ENCODE measurements around the gene IFNA13.
"Not testable (repeated sequence)": the region's sequence is repeated elsewhere in the genome, so short reads cannot be mapped to it uniquely, and the experiment has no call there.

IFNA13 gene
- 0 reads per million in 4 donors for total RNA-seq

DNA sequence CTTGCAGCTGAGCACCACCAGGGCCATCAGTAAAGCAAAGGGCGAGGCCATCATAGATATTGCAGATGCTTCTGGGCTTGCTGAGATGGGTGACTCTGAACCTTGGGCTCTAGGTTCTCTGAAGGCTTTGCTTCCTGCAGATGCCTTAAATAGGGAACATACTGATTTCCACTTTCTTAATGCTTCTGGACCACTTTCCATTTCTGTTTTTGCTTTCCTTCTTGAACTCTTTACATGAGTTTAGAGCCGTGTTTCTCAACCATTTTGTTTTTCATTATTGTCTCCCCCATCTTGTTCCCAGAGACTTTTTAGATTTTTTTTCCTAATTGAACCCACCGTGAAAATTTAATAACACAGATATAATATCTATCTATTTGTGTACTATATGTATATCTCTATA, at the start of gene IFNA13:
TSS of gene IFNA13 (minus strand) at position 101 of the 400 bp plus-strand sequence. CDS start at position 54, 47 bp downstream.
- no peak for DNase-seq

DNA sequence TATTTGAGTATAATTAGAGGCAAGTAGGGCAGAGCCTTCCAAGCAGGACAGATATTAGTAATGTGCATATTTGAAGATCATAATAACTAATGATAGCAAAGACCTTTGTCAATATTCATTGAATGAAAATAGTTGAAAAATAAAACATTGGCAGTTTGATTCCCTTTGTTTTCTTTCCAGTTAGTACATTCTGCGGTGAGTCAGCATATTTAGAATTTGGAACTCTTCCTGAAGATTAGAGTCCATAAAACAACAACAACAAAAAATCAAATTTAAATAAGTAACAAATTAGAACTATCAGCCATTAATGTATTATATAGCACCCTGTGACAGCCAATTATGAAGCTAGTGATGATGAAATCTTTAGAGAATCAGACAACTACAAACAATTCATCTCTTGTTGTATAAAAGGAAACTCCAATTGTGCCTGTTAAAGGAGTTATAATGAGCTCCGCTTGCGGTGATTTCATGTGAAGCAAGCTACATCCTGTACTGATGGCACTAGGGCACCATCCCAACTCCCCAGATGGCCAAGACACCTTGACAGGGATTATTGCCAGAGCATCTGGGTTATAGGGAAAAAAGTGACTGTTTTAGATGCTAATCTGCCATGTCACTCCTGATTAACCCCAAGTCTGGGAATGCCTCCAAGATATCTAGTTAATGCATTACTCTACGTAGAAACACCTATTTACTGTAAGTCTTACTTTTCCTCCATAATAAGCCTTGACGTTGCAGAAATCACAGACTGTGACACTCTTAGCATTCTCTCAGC, 47.8 kb upstream of the IFNA13 start:
- DNase-seq, result no peak

DNA sequence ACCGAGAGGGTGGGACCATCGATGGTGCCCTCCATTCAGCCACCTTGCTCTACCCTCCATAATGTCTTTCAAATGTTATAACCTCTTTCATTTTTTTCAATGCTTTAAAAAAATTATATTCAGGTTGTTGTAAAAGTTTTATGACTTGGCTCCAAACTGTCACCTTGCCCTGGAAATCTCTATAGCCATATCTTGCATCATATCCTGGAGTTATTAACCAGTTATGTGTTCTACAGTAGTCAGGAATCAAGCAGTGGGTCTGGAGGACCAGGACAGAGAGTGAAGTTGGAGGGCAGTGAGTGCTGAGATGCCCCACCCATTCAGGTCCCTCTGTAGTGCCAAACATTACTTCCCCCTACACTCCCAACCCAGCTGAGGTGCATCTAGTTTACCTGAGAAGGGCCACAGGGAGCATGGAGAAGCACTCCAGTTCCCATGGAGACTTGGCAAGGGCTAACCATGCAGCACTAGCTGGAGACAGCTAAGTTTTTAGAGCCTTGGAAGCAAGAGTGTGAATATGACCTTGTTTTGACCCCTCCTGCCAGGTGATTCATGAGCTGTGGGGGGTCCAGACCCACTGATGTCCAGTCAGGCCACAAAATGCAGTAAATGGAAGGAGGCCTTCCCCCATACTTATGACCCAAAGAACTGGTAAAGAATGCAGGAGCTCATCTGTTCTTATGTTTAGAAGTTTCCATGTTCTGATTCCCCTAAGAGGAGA, 46.5 kb upstream of the IFNA13 start:
- DNase-seq, result no peak

DNA sequence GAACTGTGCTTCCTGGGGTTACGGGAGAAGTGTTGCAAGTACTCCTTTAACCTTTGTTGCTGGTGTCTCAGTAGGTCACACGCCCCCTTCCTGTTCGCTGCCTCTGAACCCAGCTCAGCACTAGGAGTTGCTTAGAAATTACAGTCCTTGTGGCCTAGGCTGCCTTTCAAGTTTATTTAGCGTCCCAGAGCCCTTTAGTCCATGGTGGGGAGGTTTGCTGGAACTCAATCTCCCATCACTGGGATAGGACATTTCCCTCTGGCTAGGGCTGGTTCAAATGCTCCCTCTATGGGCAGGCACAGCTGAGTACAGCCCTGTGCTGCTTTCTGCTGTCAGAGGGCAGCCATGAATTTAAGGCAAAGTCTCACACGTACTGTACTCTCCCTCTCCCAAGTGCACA, 45.8 kb upstream of the IFNA13 start:
- no peak for DNase-seq

DNA sequence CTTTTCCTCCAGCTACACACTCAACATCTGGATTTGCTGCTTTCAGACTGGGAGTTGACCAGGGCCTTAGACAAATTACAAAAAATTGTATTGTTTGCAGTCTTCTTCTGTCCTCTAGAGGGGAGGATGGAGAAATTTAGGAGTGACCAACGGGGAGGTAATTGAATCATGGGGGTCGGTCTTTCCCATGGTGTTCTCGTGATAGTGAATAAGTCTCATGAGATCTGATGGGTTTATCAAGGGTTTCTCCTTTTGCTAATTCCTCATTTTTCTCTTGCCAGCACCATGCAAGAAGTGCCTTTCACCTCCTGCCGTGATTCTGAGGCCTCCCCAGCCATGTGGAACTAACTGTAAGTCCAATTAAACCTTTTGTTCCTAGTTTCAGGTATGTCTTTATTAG, 45.3 kb upstream of the IFNA13 start:
- no peak for DNase-seq

DNA sequence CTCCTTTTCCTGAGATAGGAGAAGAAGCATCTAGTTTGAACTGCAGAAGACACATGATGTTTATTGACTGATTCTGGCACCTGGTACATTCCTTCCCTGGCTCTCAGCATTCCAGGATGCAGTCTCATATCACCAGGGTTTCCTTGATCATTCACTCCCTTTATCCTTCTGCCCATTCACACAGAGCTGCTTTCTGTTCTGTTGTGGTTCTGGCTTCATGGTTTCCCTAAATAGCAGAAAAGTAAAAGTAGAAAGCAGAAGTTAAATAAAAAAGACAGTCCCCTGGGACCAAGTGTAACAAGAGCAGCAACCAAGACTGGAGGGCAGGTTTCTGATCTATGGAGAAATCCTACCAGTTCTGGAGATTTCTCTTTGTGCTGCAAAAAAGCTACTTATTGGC, 44.2 kb upstream of the IFNA13 start:
- no peak for DNase-seq

DNA sequence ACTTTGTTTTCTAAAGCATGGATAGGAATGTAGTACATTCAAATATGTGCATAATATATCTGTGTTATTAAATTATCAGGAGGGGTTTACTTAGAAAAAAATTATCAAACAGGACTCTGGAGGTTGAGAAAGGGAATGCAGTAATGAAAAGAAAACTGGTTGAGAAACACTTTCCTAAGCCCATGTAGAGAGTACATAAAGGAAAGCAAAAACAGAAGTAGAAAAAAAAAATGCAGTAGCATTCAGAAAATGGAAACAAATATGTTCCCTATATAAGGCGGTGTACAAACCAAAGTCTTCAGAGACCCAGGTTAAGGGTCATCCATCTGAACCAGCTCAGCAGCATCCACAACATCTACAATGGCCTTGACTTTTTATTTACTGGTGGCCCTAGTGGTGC, 41.0 kb upstream of the IFNA13 start, which contains the start of gene IFNA8:
TSS of gene IFNA8 (plus strand) at position 301 of the 400 bp plus-strand sequence. CDS start at position 361, 60 bp downstream.
- no peak for DNase-seq

DNA sequence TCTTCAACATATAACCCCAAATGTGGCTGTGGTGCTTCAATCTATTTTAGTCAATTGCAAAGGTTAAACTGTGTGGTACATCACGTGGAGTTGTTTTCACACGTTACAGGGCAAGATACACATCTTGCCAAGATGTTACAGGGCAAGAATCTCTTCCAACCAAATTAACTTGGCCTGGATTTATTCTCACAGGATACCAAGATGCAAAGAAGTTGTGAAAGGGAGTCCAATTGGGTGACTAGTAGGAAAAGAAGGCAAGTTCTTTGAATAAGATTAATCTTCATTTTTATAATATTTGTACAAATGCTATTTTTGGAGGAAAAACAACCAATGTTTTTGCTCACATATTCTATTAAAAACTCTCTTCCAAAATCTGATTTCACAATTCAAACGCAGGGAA, 36.3 kb upstream of the IFNA13 start:
- no peak for DNase-seq

DNA sequence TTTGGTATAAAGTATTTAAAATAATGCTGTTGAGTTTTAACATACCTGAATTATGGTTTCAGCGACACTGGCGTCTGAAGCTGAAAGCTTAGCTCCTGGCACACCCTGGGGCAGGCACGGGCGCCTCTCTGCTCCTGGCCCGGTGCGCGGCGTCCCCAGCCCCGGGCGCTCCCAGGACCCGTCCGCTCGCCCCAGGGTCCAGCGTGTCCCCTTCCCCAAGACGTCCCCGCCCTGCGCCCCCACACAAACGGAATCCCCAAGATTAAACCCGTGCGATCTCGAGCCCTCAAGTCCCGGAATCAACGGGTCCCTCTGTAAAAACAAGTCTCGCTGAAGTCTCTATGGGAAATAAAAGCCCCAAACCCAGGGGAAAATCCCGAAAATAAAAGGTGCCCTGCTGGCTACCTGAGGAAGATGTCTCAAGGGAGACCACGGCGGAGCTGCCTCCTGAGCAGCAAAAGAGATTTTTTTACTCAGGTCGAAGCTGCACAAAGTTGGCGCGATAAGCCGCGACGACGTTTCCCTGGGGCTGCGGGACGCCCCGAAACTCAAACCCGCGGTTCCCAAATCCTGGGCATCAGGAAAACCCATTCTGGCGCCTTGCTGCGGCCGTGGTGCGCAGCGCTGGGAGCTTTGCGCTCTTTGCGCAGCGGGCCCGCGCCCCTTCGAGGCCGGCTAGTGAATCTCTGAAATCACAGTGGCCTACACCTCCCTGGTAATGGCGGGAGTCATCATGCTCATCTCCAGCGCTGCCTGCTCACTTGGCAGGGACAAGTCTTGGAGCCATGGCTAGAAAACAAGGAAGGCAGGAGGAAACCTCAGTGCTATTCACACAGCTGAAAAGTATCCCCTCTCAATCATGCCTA, 34.8 kb upstream of the IFNA13 start:
- no peak for DNase-seq

DNA sequence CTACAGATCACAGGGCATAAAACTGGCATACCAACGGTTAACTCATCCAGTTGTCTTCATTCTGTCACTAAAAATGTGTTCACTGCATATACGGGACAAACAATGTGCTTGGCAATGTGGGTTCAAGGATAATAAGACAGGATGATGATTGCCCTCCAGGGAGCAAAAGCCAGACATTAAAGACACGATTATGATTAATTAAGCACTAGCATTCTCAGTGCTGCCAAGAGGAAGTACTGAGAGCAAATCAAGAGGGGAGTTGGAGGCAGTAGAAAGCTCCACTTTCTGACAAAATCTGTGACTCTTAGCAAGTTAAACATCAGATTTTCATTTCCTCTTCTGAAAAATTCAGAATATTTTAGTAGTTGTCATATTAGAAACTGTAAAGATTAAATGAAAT, 32.1 kb upstream of the IFNA13 start:
- no peak for DNase-seq

DNA sequence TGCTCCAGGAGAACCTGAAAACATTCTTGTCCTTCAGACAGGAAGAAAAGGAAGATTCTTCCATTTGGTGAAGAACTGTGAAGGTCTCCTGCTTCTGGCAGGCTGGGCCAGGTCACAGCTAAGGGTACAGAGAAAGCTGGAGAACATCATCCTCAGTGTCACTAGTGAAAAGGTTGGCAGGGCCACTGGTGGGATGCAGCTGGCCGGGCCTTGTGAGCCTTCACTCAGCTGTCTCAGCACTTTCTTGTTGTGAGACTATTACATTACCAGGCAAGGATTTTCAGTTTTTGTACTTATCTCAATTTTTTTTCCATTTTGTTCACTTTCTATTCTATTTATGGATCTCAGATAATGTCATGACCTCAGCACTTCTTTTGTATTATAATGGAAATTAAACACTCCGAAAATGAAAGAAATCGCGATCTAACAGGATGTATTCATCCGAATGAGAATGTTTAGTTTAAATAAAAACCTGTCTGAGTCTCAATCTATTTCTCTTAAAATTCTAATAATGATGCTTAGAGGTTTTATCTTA, 31.2 kb upstream of the IFNA13 start:
- DNase-seq, result no peak

DNA sequence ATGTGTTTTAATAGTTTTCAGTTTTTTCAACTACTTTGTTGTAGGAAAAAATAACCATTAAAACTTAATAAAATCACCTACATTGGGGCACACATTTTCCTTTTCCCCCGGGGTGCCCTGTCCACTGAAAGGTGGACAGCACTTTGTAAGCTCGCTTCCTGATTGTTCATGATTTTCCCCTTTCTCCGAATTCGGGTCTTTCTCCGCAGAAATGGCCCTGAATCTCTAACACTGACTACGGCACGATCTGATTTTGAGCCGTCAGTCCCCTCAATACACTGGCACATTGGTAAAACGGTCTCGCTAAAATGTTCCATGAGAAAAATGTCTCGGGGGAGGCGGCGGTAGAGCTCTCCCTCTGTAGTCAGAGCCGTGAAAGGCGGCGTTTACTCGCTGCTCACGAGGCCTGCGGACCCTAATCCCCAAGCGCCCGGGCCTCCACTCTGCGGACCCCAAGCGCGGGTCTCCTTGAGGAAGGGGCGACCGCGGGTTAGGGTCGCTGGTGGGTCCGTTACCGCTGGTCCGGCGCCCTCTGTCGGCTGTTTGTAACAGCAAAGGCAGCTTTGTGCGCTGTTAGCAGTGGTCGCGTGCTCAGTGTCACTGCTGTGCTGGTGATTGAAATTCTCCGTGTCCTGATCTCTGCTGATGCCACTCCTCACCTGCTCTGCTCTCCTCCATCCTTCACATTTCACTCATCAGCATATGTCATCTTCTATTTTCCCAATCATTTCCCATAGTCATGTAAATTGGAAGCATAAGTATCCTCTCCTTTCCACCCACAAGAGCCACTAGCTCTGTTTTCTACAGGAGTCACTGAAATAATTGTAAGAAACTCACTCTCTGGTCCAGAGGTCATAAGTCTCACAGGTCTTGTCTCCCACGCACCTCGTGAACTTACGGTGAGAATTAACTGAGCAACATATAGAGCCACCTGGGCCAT, 28.2 kb upstream of the IFNA13 start:
- DNase-seq, result peak; percentile 20 to 47 (median 37)

DNA sequence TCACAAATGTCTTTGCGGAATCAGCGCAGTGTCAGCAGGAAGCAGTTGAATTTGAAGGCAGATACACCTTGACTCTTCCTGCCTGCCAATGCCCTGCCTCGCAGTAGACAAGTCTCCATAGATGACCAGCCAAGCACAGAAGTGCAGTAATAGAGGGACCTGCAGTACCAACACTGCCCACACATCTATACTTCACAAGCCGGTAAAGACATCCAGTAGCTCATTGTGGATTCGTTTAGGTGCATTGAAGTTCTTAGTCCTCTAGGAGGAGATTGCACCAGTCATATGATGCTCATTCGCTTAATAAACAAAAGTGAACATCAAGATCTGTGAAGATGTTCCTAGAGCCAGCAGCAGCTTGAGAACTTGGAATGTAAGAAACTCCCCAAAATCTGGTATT, 24.4 kb upstream of the IFNA13 start:
- no peak for DNase-seq

DNA sequence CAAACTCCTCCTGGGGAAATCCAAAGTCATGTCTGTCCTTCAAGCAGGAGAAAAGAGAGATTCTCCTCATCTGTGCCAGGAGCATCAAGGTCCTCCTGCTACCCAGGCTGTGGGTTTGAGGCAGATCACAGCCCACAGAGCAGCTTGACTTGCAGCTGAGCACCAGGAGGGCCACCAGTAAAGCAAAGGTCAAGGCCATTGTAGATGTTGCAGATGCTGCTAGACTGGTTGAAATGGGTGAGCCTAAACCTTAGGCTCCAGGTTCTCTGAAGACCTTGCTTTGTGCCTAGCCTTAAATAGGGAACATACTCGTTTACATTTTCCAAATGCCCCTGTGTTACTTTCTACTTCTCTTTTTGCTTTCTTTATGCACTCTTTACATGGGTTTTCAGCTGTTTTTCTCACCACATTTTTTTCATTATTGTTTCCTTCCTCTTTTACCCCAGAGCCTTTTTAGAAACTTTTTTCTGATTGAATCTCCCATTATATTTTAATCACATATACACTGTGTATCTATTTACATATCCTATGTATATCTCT, 17.3 kb upstream of the IFNA13 start, which contains the start of gene IFNA2:
TSS of gene IFNA2 (minus strand) at position 268 of the 540 bp plus-strand sequence. CDS start at position 199, 69 bp downstream.
- no peak for DNase-seq

DNA sequence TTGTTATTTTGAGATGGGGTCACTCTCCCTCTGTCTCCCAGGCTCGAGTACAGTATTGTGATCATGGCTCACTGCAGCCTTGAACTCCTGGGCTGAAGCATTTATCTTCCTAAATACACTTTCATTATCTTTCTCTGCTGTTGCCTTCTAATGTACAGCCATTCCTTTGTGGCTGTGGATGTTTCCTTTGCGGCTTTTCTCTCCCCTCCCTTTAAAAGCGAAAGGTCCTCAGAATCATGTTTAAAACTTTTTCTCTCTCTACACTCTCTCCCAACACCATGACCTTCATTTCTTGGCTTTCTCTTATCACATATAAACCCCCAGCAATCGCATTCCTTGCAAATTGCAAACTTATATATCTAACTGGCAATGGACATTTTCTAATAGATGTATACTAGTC, 15.8 kb upstream of the IFNA13 start:
- DNase-seq, result no peak

DNA sequence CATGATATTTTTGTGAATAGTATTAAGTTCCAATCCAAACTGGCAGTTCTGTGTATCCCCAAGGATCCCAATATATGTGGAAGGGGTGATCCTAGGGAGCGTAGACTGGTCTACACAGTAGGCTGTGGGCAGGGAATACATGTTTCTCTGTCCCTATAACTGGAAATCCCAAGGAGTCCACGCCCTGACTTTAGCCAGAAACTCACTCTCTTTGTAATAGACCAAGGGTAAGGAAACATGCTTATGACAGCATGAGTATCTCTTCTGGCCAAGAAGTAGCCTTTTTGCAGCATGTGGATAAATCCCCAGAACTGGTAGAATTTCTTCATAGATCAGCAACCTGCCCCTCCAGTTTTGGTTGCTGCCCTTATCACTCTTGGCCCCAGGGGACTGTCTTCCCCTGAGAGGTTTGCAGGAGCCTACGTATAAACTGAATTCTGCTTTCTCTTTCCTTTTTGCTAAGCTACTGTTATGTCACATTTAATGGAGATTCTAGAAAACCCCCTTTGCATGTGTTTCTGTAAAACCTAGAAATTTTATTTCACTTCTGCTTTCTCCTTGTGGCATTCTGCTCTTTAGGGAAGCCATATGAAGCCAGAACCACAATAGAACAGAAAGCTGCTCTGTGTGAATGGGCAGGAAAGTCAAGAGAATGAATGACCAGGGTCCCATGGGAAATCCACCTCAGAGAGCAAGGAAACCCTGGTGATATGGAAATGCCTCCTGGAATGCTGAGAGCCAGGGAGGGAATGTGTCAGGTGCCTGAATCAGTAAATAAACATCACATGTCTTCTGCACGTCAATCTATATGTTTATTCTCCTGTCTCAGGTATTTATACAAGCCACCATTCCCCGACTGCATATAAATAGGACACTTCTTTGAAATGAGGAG, 13.8 kb upstream of the IFNA13 start:
- peak in 1 of 5 donors; percentile 17 for DNase-seq

DNA sequence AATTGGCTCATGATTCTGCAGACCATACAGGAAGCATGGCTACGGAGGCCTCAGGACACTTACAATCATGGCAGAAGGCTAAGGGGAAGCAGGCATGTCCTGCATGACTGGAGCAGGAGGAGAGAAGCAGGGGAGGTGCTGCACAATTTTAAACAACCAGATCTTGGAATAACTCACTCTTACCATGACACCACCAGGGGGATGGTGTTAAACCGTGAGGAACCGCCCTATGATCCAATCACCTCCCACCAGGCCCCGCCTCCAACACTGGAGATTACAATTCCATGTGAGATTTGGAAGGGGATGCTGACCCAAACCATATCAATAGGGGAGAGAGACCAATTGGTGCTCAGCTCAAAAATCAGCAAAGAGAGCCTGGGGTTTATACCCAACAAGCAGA, 3.6 kb upstream of the IFNA13 start:
- not testable (repeated sequence) for DNase-seq

DNA sequence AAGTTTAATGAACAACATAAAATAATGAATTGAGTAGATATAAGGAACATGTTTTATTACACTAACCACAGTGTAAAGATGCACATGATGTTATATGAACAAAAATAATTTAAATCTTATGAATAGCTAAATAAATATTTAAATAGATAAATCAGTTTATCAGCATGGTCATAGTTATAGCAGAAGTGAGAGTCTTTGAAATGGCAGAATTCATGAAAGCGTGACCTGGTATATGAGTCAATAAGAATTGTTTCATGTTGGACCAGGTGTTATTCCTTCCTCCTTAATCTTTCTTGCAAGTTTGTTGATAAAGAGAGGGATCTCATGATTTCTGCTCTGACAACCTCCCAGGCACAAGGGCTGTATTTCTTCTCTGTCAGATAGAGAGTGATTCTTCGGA, 688 bp downstream of the IFNA13 start:
- not testable (repeated sequence) for DNase-seq

DNA sequence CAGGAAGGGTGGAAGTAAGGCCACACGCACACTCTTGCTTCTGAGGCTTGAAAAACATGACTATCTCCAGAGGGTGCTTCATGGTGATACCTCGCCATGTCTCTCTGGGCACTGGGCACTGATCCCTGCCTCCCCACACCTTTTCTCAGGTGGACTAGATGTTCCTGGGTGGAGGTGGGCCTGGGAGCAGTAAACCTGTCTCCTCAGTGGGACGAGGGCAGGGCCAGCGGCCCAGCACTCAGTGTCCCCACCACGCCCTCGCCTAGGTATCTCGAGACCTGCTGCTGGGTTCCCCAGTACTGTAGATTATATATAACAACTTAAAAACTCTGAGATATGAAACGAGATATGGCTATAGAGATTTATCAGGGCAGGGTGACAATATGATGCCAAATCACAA, 5.6 kb downstream of the IFNA13 start:
- no peak for DNase-seq
